HCT116 (cell line): ENCODE data around the gene NPB. TPM values are rescaled to one million over a fixed set of nuclear protein-coding genes. Genes with fewer than 3 reads are reported as not detected.

ENCODE experiments used
- ATAC-seq: fragments of 200-7000 bp; cut with Tn5 transposase; 2 replicates; pipeline ENCODE4 v1.9.1; 2020; ENCODE audit warnings: mild to moderate bottlenecking, moderate library complexity
- BruUV-seq: library from RNA; stranded (reverse); fragments of 400-500 nt; replicated peaks from 2 replicates; lab custom pipeline; 2021; lab: Mats Ljungman, UMichigan
- CTCF ChIA-PET: fragments of 300-600 bp; sonication (Branson Sonifier 250); formaldehyde crosslinking; loops from one replicate; lab custom pipeline; 2021; ENCODE audit warnings: antibody characterized with exemption; lab: Charles Lee
- POLR2A ChIA-PET: fragments of 300-600, 350-600 bp; sonication (Branson Sonifier 250); formaldehyde crosslinking; loops from one replicate; lab custom pipeline; 2021; ENCODE audit warnings: antibody characterized with exemption; lab: Charles Lee
- RAD21 ChIA-PET, 2 experiments: fragments of 300-600 bp; sonication (Branson Sonifier 250); formaldehyde crosslinking; loops; one replicate each; lab custom pipeline; 2023; ENCODE audit warnings: low total read pairs in 2 of 2; ENCODE audit not compliant: uncharacterized antibody in 2 of 2, unreplicated experiment in 2 of 2, low non-redundant PET in 1 of 2; lab: Charles Lee
- DNase-seq: peaks from one replicate; pipeline ENCODE4 v3.0.0-alpha.2; 2010; ENCODE audit warnings: low read depth, low spot score
- H2AFZ ChIP-seq: fragments of 200-600 bp; shearing (Covaris generic), sonication (generic); 2 replicates; pipeline ENCODE4 v1.6.1; 2017; ENCODE audit warnings: low read depth, mixed run types, mixed read lengths, antibody characterized with exemption, low read length; ENCODE audit not compliant: poor library complexity, severe bottlenecking
- H3K27ac ChIP-seq: 2 replicates; pipeline ENCODE4 v1.5.1; 2012; ENCODE audit warnings: low read depth, low read length
- H3K27me3 ChIP-seq: fragments of 200-600 bp; sonication (generic); 2 replicates; pipeline ENCODE4 v1.6.1; 2016; ENCODE audit warnings: mixed run types, low read length, mixed read lengths; ENCODE audit not compliant: insufficient read depth
- H3K36me3 ChIP-seq, 2 experiments: fragments of 200-500 bp in 1 of 2; fragments of 200-600 bp in 1 of 2; sonication (Bioruptor generic) in 1 of 2; sonication (generic) in 1 of 2; 2 replicates each; pipeline versions ENCODE4 v1.5.1 to v1.6.1; 2014 to 2016; ENCODE audit warnings: low read length in 2 of 2, inconsistent platforms in 1 of 2, mixed read lengths in 1 of 2, mixed run types in 1 of 2; ENCODE audit not compliant: insufficient read depth in 2 of 2, control insufficient read depth in 1 of 2
- H3K4me1 ChIP-seq, 2 experiments: fragments of 200-600 bp in 1 of 2; sonication (generic) in 1 of 2; 2 replicates each; pipeline versions ENCODE4 v1.5.1 to v1.6.1; 2012 to 2017; ENCODE audit warnings: low read length in 2 of 2, inconsistent platforms in 1 of 2, mild to moderate bottlenecking in 1 of 2, mixed read lengths in 1 of 2, mixed run types in 1 of 2, moderate library complexity in 1 of 2; ENCODE audit not compliant: insufficient read depth in 2 of 2, control insufficient read depth in 1 of 2
- H3K4me2 ChIP-seq: fragments of 200-600 bp; sonication (generic); 2 replicates; pipeline ENCODE4 v1.6.1; 2017; ENCODE audit warnings: mixed run types, low read length, mixed read lengths
- H3K4me3 ChIP-seq, 2 experiments: fragments of 200-600 bp in 1 of 2; sonication (generic) in 1 of 2; replicated peaks in 1 of 2; 2 replicates each; pipeline ENCODE4 v1.5.1; 2011 to 2016; ENCODE audit warnings: low read length in 2 of 2, control low read depth in 1 of 2, low read depth in 1 of 2, mild to moderate bottlenecking in 1 of 2, mixed read lengths in 1 of 2, mixed run types in 1 of 2
- H3K79me2 ChIP-seq: fragments of 200-600 bp; sonication (generic); 2 replicates; pipeline ENCODE4 v1.6.1; 2017; ENCODE audit warnings: mild to moderate bottlenecking, mixed run types, low read length, moderate library complexity, mixed read lengths; ENCODE audit not compliant: insufficient read depth
- H3K9ac ChIP-seq: fragments of 200-600 bp; sonication (generic); 2 replicates; pipeline ENCODE4 v1.6.1; 2016; ENCODE audit warnings: low read length, mixed read lengths
- H3K9me2 ChIP-seq: fragments of 200-600 bp; sonication (generic), shearing (Covaris generic); 2 replicates; pipeline ENCODE4 v1.6.1; 2017; ENCODE audit warnings: mixed run types, mild to moderate bottlenecking, moderate library complexity; ENCODE audit not compliant: insufficient read depth
- H3K9me3 ChIP-seq, 2 experiments: fragments of 200-500 bp in 1 of 2; fragments of 200-600 bp in 1 of 2; sonication (Bioruptor generic) in 1 of 2; sonication (generic) in 1 of 2; 2 replicates each; pipeline ENCODE4 v1.6.1; 2014 to 2017; ENCODE audit warnings: low read length in 2 of 2, mixed read lengths in 2 of 2, inconsistent platforms in 1 of 2, low read depth in 1 of 2, mild to moderate bottlenecking in 1 of 2, mixed run types in 1 of 2, moderate library complexity in 1 of 2; ENCODE audit not compliant: control insufficient read depth in 1 of 2, insufficient read depth in 1 of 2
- H4K20me1 ChIP-seq: fragments of 200-600 bp; sonication (generic), shearing (Covaris generic); 2 replicates; pipeline ENCODE4 v1.6.1; 2017; ENCODE audit warnings: mixed run types, mild to moderate bottlenecking, moderate library complexity; ENCODE audit not compliant: insufficient read depth
- CBX3 ChIP-seq: IDR thresholded peaks from 2 replicates; pipeline ENCODE4 v1.6.1; 2012; ENCODE audit warnings: low read depth
- CEBPB ChIP-seq: IDR thresholded peaks from 2 replicates; pipeline ENCODE4 v1.6.1; 2012; ENCODE audit warnings: low read depth
- EGR1 ChIP-seq: IDR thresholded peaks from 2 replicates; pipeline ENCODE4 v1.6.1; 2012; ENCODE audit warnings: low read depth
- EZH2 ChIP-seq: fragments of 200-600 bp; sonication (generic); IDR thresholded peaks from 2 replicates; pipeline ENCODE4 v1.6.1; 2017; ENCODE audit warnings: antibody characterized with exemption, mixed run types
- EZH2phosphoT487 ChIP-seq: fragments of 200-600 bp; IDR thresholded peaks from 2 replicates; pipeline ENCODE4 v1.6.1; 2018; ENCODE audit warnings: antibody characterized with exemption, borderline replicate concordance
- FOSL1 ChIP-seq: IDR thresholded peaks from 2 replicates; pipeline ENCODE4 v1.6.1; 2012; ENCODE audit warnings: low read depth
- JUND ChIP-seq: IDR thresholded peaks from 2 replicates; pipeline ENCODE4 v1.6.1; 2012
- MAX ChIP-seq: IDR thresholded peaks from 2 replicates; pipeline ENCODE4 v1.6.1; 2012
- POLR2A ChIP-seq: IDR thresholded peaks from 2 replicates; pipeline ENCODE4 v1.7.0; 2011; ENCODE audit warnings: borderline replicate concordance; ENCODE audit not compliant: insufficient read depth, insufficient read length; ENCODE audit errors: extremely low read depth
- RAD21 ChIP-seq: IDR thresholded peaks from 2 replicates; pipeline ENCODE4 v1.6.1; 2012; ENCODE audit warnings: low read depth, mild to moderate bottlenecking
- YY1 ChIP-seq: IDR thresholded peaks from 2 replicates; pipeline ENCODE4 v1.6.1; 2011; ENCODE audit warnings: low read length, low read depth, moderate library complexity, mild to moderate bottlenecking; ENCODE audit not compliant: insufficient replicate concordance; ENCODE audit errors: extremely low read depth
- ZNF274 ChIP-seq: fragments of 200-500 bp; sonication (Bioruptor generic); IDR thresholded peaks from 2 replicates; pipeline ENCODE4 v1.6.1; 2014; ENCODE audit warnings: mild to moderate bottlenecking, low read depth, low read length, inconsistent platforms
- intact Hi-C: fragments of 100-400 bp; cut with micrococcal nuclease; formaldehyde crosslinking; loops from 2 replicates; pipeline ENCODE4 v1.10.0; 2022
- total RNA-seq: library from RNA; stranded (reverse); gene quantifications from one replicate; pipeline ENCODE4 v1.2.1, GENCODE V29; 2021; ENCODE audit not compliant: unreplicated experiment

Gene NPB
- total RNA-seq, 1 experiment from 2014 or later = 1.2 TPM

DNA sequence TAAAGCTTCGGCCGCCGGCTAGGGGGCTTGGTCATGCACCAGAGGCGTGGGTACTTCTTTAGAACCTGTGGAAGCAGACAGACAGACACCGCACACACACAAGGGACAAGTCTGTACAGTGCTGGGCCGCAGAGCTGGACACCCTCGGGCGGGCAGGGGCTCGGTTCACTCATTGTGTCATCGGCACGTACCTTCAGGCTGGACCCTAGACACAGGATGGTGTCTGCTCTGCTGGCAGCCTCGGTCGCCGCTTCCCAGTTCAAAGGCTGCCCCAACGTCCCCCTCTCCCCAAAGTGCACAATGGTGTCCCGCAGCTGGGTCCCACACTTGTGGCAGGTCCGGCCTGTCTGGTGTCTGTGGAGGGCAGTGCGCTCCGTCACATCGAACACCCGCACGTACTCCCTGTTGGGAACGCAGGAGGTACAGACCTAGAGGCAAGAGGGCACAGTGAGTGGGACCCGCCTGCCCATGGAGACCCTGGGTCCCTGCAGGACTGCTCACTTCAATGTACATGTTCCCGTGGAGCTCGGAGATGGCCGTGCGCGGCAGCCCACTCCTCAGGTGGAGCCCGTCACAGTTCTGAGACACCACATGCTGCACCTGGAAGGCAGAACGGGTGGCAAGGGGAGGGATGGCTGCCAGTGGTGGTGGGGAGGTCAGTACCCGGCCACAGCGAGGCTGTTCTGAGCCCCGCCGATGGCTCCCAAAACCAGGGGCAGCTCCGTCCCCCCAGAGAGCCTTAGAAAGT is 12.2 kb downstream of the NPB start:
- Histone ChIP-seq H3K27me3 (no peaks in the 10 kb centered on the region), H3K9me3 (no peaks in the 10 kb centered on the region), H3K9ac (no peak overlapping the region), H4K20me1 (no peaks in the 10 kb centered on the region), H3K4me1 (peaks cover 43 to 68% of the 10 kb centered on the region in 2 experiments), H2AFZ (no peak overlapping the region), H3K79me2 (peaks cover 52% of the 10 kb centered on the region), H3K27ac (peak overlapping the region; percentile 60; the same call in 1 of the 2 replicates)
- no peak for ATAC-seq
- POLR2A ChIA-PET = interaction anchor here (1.3 kb wide), 1 partner anchor 12 kb away, joined by 3 read pairs; no protein-coding TSS in a partner anchor
- RAD21 ChIA-PET = interaction anchor here in 1 of 2 experiments (0.6 kb wide), 1 partner anchor 733 kb away, joined by 3 read pairs; no protein-coding TSS in a partner anchor
- no TSS peak for BruUV-seq
- intact Hi-C loops = loop anchor here (5.0 kb wide), 1 partner anchor 108 kb away; the partner anchor contains the start of genes CENPX and LRRC45
- CTCF ChIA-PET = no interaction called here
- TF ChIP-seq YY1 (no peak), FOSL1 (no peak), EGR1 (no peak), MAX (no peak), CBX3 (no peak), RAD21 (no peak), EZH2phosphoT487 (no peak), JUND (no peak), POLR2A (no peak), CEBPB (no peak), ZNF274 (no peak), EZH2 (no peak)
- TF ChIP-seq, all 23 proteins: peak for 0
- H3K4me3 ChIP-seq = no peak overlapping the region
- DNase-seq = no peak
- H3K4me2 ChIP-seq = no peak overlapping the region
- H3K9me2 ChIP-seq = no peaks in the 10 kb centered on the region
- peaks cover 22 to 34% of the 10 kb centered on the region in 2 experiments; a peak in 3 of 4 replicates for H3K36me3 ChIP-seq
